DOHH2 (cell line): ENCODE results near the gene CAMK2D.

Experiments
- H3F3A ChIP-seq: fragments of 200-600 bp; sonication (generic), shearing (Covaris generic); 2 replicates; pipeline ENCODE4 v1.6.0; 2016; ENCODE audit warnings: antibody characterized with exemption, mild to moderate bottlenecking; ENCODE audit not compliant: control insufficient read depth, insufficient read depth
- H3K27ac ChIP-seq: fragments of 200-600 bp; sonication (generic); 2 replicates; pipeline ENCODE4 v1.5.1; 2014; ENCODE audit warnings: low read depth, mild to moderate bottlenecking, low read length, moderate library complexity
- H3K27me3 ChIP-seq: fragments of 200-600 bp; sonication (generic); 2 replicates; pipeline ENCODE4 v1.6.1; 2014; ENCODE audit warnings: mild to moderate bottlenecking, low read length, mixed read lengths; ENCODE audit not compliant: control insufficient read depth
- H3K36me3 ChIP-seq: fragments of 200-600 bp; sonication (generic); 2 replicates; pipeline ENCODE4 v1.6.1; 2014; ENCODE audit warnings: mild to moderate bottlenecking, low read length, moderate library complexity, mixed read lengths; ENCODE audit not compliant: control insufficient read depth
- H3K4me1 ChIP-seq: fragments of 200-600 bp; sonication (generic); 2 replicates; pipeline ENCODE4 v1.6.1; 2014; ENCODE audit warnings: mild to moderate bottlenecking, low read length, mixed read lengths; ENCODE audit not compliant: control insufficient read depth
- H3K4me2 ChIP-seq: fragments of 200-600 bp; sonication (generic); 2 replicates; pipeline ENCODE4 v1.6.0; 2014; ENCODE audit warnings: mild to moderate bottlenecking, low read length, moderate library complexity
- H3K4me3 ChIP-seq: fragments of 200-600 bp; sonication (generic); 2 replicates; pipeline ENCODE4 v1.5.1; 2014; ENCODE audit warnings: mild to moderate bottlenecking, low read length, mixed read lengths
- H3K79me2 ChIP-seq: fragments of 200-600 bp; sonication (generic); 2 replicates; pipeline ENCODE4 v1.6.1; 2014; ENCODE audit warnings: mild to moderate bottlenecking, low read length, mixed read lengths; ENCODE audit not compliant: control insufficient read depth
- H3K9me2 ChIP-seq: fragments of 200-600 bp; sonication (generic); replicated peaks from 2 replicates; pipeline ENCODE4 v1.6.1; 2014; ENCODE audit warnings: mild to moderate bottlenecking, low read length, mixed read lengths; ENCODE audit not compliant: control insufficient read depth
- H3K9me3 ChIP-seq: fragments of 200-600 bp; sonication (generic); 2 replicates; pipeline ENCODE4 v1.6.1; 2014; ENCODE audit warnings: antibody characterized with exemption, low read length, mixed read lengths; ENCODE audit not compliant: control insufficient read depth, insufficient read depth
- H4K20me1 ChIP-seq: fragments of 200-600 bp; sonication (generic); 2 replicates; pipeline ENCODE4 v1.6.0; 2014; ENCODE audit warnings: low read depth, mild to moderate bottlenecking, antibody characterized with exemption, low read length, moderate library complexity; ENCODE audit not compliant: control insufficient read depth, insufficient read depth
- EZH2phosphoT487 ChIP-seq: fragments of 200-600 bp; sonication (generic); IDR thresholded peaks from 2 replicates; pipeline ENCODE4 v1.6.1; 2017; ENCODE audit warnings: borderline replicate concordance, mild to moderate bottlenecking, antibody characterized with exemption, low read length, moderate library complexity, mixed read lengths
- TF ChIP-seq, protein P1 (sequence below): fragments of 200-600 bp; sonication (generic); IDR thresholded peaks from one replicate; pipeline ENCODE4 v1.5.1; 2014; ENCODE audit warnings: antibody characterized with exemption, mild to moderate bottlenecking, low read depth, low read length; ENCODE audit not compliant: poor library complexity, severe bottlenecking

The CAMK2D gene

DNA sequence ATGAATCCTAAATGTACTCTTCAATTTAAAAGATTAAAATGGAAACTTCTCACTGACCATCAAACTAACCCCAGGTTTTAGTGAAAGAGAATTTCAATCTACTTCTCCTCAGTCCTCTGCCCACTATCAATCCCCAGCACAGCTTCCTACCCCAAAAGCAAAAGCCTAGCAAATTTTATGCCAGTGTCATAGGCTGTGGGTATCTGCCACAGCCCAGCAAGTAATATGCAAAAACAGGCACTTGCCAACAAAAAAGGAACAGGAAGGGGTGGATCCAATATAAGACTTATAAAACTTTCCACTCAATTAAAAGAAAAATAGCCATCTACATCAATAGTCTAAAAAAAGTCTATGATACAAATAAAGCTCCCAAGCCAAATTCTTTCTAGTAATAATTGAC lies 22.3 kb downstream of the CAMK2D start:
- H3K4me2 ChIP-seq, result no peak overlapping the region
- H3K79me2 ChIP-seq, result peaks cover 98% of the 10 kb centered on the region
- no peaks in the 10 kb centered on the region for H3K27me3 ChIP-seq
- H3K27ac ChIP-seq, result no peak overlapping the region
- H3K4me1 ChIP-seq, result peaks cover 19% of the 10 kb centered on the region
- no peaks in the 10 kb centered on the region for H3K9me2 ChIP-seq
- H3F3A ChIP-seq, result peaks cover 3% of the 10 kb centered on the region
- H3K36me3 ChIP-seq, result peaks cover 90% of the 10 kb centered on the region
- H3K9me3 ChIP-seq, result no peaks in the 10 kb centered on the region
- TF ChIP-seq EZH2phosphoT487, result no peak
- TF ChIP-seq, protein P1, sequence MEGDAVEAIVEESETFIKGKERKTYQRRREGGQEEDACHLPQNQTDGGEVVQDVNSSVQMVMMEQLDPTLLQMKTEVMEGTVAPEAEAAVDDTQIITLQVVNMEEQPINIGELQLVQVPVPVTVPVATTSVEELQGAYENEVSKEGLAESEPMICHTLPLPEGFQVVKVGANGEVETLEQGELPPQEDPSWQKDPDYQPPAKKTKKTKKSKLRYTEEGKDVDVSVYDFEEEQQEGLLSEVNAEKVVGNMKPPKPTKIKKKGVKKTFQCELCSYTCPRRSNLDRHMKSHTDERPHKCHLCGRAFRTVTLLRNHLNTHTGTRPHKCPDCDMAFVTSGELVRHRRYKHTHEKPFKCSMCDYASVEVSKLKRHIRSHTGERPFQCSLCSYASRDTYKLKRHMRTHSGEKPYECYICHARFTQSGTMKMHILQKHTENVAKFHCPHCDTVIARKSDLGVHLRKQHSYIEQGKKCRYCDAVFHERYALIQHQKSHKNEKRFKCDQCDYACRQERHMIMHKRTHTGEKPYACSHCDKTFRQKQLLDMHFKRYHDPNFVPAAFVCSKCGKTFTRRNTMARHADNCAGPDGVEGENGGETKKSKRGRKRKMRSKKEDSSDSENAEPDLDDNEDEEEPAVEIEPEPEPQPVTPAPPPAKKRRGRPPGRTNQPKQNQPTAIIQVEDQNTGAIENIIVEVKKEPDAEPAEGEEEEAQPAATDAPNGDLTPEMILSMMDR, result no peak
- no peak overlapping the region for H3K4me3 ChIP-seq
- no peaks in the 10 kb centered on the region for H4K20me1 ChIP-seq

DNA sequence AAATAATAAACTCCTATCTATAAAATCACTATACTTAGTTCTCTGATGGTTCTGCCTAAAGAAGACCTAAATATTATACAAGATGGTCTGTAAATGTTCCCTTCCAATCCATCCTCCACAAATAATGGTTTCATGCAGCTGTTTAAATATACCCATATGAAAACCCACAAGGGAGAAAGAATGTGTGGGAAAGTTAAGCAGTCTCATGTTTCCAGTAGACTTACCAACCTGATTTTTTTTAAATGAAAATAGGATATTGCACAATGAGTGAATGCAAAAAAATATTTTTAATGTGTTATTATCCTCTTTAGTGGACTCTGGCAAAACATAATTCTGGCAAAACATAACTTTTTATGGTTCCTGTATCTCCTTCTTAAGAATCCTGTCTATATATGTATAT lies 23.3 kb downstream of the CAMK2D start:
- peaks cover 3% of the 10 kb centered on the region for H3F3A ChIP-seq
- H3K36me3 ChIP-seq, result peaks cover 91% of the 10 kb centered on the region
- no peak overlapping the region for H3K27ac ChIP-seq
- H3K4me1 ChIP-seq, result peaks cover 19% of the 10 kb centered on the region
- H3K79me2 ChIP-seq, result peaks cover 98% of the 10 kb centered on the region
- no peak overlapping the region for H3K4me2 ChIP-seq
- no peaks in the 10 kb centered on the region for H3K9me3 ChIP-seq
- no peaks in the 10 kb centered on the region for H3K9me2 ChIP-seq
- no peak overlapping the region for H3K4me3 ChIP-seq
- no peaks in the 10 kb centered on the region for H4K20me1 ChIP-seq
- H3K27me3 ChIP-seq, result no peaks in the 10 kb centered on the region
- TF ChIP-seq EZH2phosphoT487, result no peak
- TF ChIP-seq, protein P1, result no peak

- TF ChIP-seq, protein P1, result no peak
- no peak for TF ChIP-seq EZH2phosphoT487
- Histone ChIP-seq H3K9me3 (no peaks in the 10 kb centered on the region), H3K79me2 (peaks cover 99% of the 10 kb centered on the region), H3K4me3 (no peak overlapping the region), H3K27me3 (no peaks in the 10 kb centered on the region), H3K4me2 (no peak overlapping the region), H3F3A (no peaks in the 10 kb centered on the region; the same call in none of the 2 replicates), H3K36me3 (peaks cover 88% of the 10 kb centered on the region), H3K4me1 (peaks cover 15% of the 10 kb centered on the region), H3K27ac (no peak overlapping the region), H3K9me2 (no peaks in the 10 kb centered on the region), H4K20me1 (no peaks in the 10 kb centered on the region; the same call in 1 of the 2 replicates)
Measured at GRCh38 chr4:113733685-113734084, 27.9 kb downstream of the CAMK2D start.
